Suprapubic skin (tissue), 3 donors: ENCODE results near the gene SH3BP4.

Experiments
- POLR2A ChIP-seq, 2 donors: fragments of 450-650 bp; IDR thresholded peaks; one replicate each; pipeline ENCODE4 v1.6.1; 2017; ENCODE audit warnings: antibody characterized with exemption in 2 of 2, mild to moderate bottlenecking in 2 of 2, moderate library complexity in 2 of 2
- TF ChIP-seq, protein P1 (sequence below), 2 donors: fragments of 200-600 bp in 1 of 2; fragments of 450-650 bp in 1 of 2; sonication (generic) in 1 of 2; IDR thresholded peaks; one replicate each; pipeline ENCODE4 v1.5.1; 2016 to 2019; ENCODE audit warnings: antibody characterized with exemption in 2 of 2, mild to moderate bottlenecking in 1 of 2, moderate library complexity in 1 of 2

GRCh38 chr2:235063471-235063961 lies 111.7 kb downstream of the SH3BP4 start:
- TF ChIP-seq, protein P1, sequence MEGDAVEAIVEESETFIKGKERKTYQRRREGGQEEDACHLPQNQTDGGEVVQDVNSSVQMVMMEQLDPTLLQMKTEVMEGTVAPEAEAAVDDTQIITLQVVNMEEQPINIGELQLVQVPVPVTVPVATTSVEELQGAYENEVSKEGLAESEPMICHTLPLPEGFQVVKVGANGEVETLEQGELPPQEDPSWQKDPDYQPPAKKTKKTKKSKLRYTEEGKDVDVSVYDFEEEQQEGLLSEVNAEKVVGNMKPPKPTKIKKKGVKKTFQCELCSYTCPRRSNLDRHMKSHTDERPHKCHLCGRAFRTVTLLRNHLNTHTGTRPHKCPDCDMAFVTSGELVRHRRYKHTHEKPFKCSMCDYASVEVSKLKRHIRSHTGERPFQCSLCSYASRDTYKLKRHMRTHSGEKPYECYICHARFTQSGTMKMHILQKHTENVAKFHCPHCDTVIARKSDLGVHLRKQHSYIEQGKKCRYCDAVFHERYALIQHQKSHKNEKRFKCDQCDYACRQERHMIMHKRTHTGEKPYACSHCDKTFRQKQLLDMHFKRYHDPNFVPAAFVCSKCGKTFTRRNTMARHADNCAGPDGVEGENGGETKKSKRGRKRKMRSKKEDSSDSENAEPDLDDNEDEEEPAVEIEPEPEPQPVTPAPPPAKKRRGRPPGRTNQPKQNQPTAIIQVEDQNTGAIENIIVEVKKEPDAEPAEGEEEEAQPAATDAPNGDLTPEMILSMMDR (IDR thresholded peaks at IDR 0.05) = no peak
- TF ChIP-seq POLR2A (IDR thresholded peaks at IDR 0.05) = no peak
